ENCODE measurements around the gene BGLAP.

BGLAP gene

GRCh38 chr1:156281693-156282478 is 39.9 kb downstream of the BGLAP start:
- H3K4me3 ChIP-seq (ENCODE audit: low read length), result peak overlapping the region; percentile 85
- DNase-seq (ENCODE audit: low read depth), result peak; percentile 56
- TF ChIP-seq CTCF (IDR thresholded peaks at IDR 0.05; ENCODE audit: insufficient read depth, low read depth, low read length, missing control alignments), result no peak

- no peak for TF ChIP-seq CTCF (IDR thresholded peaks at IDR 0.05; ENCODE audit: insufficient read depth, low read depth, low read length, missing control alignments)
- DNase-seq (ENCODE audit: low read depth), result peak; percentile 99
- peak within 1 kb of the TSS; percentile 85 for H3K4me3 ChIP-seq (ENCODE audit: low read length)
Measured at GRCh38 chr1:156282479-156283222, 40.7 kb downstream of the BGLAP start, which contains the start of gene SMG5. TSS of gene SMG5 (minus strand) at chr1:156282825. CDS start at chr1:156282680, 145 bp downstream.

- TF ChIP-seq CTCF (IDR thresholded peaks at IDR 0.05; ENCODE audit: insufficient read depth, low read depth, low read length, missing control alignments), result no peak
- peak overlapping the region; percentile 85 for H3K4me3 ChIP-seq (ENCODE audit: low read length)
- DNase-seq (ENCODE audit: low read depth), result no peak
Measured at GRCh38 chr1:156283521-156283920, 41.5 kb downstream of the BGLAP start.

GRCh38 chr1:156284112-156284511 is 42.1 kb downstream of the BGLAP start, which contains the start of gene TMEM79:
TSS of gene TMEM79 (plus strand) at chr1:156284325. CDS start at chr1:156285227, 902 bp downstream.
- no peak for TF ChIP-seq CTCF (IDR thresholded peaks at IDR 0.05; ENCODE audit: insufficient read depth, low read depth, low read length, missing control alignments)
- DNase-seq (ENCODE audit: low read depth), result peak; percentile 88
- H3K4me3 ChIP-seq (ENCODE audit: low read length), result peak within 1 kb of the TSS; percentile 85

- TF ChIP-seq CTCF (IDR thresholded peaks at IDR 0.05; ENCODE audit: insufficient read depth, low read depth, low read length, missing control alignments), result no peak
- H3K4me3 ChIP-seq (ENCODE audit: low read length), result peak overlapping the region; percentile 77
- DNase-seq (ENCODE audit: low read depth), result peak; percentile 86
Measured at GRCh38 chr1:156284757-156285156, 42.8 kb downstream of the BGLAP start.

GRCh38 chr1:156285437-156285836 is 43.5 kb downstream of the BGLAP start:
- TF ChIP-seq CTCF (IDR thresholded peaks at IDR 0.05; ENCODE audit: insufficient read depth, low read depth, low read length, missing control alignments), result no peak
- peak overlapping the region; percentile 77 for H3K4me3 ChIP-seq (ENCODE audit: low read length)
- no peak for DNase-seq (ENCODE audit: low read depth)
